ENCODE results near the gene FOXRED2.

GRCh38 chr22:36505998-36506635 is 723 bp downstream of the FOXRED2 start:
- TF ChIP-seq CTCF (conservative IDR thresholded peaks at IDR 0.05; ENCODE audit: low read length) (no peak), EZH2phosphoT487 (IDR thresholded peaks at IDR 0.05; ENCODE audit: borderline replicate concordance, low read depth, low read length) (no peak)

Data from OCI-LY7 (cell line).